DND-41 (cell line): ENCODE results near the gene INPP5A.

Experiments
- ATAC-seq: fragments of 200-7000 bp; cut with Tn5 transposase; 3 replicates; pipeline ENCODE4 v1.9.1; 2021; ENCODE audit warnings: low read depth; ENCODE audit not compliant: insufficient read depth
- DNase-seq: peaks from one replicate; pipeline ENCODE4 v3.0.0-alpha.2; 2020
- H2AFZ ChIP-seq: 2 replicates; pipeline ENCODE4 v1.6.0; 2012; ENCODE audit warnings: low read depth, low read length
- H3K27ac ChIP-seq: 2 replicates; pipeline ENCODE4 v1.5.1; 2012; ENCODE audit warnings: low read length, inconsistent platforms
- H3K27me3 ChIP-seq: fragments of 200-600 bp; sonication (generic); 2 replicates; pipeline ENCODE4 v1.6.0; 2012; ENCODE audit warnings: low read length, mild to moderate bottlenecking, inconsistent platforms; ENCODE audit not compliant: insufficient read depth, poor library complexity
- H3K36me3 ChIP-seq: 2 replicates; pipeline ENCODE4 v1.5.1; 2012; ENCODE audit warnings: low read length, inconsistent platforms; ENCODE audit not compliant: insufficient read depth
- H3K4me1 ChIP-seq: 2 replicates; pipeline ENCODE4 v1.5.1; 2012; ENCODE audit warnings: mild to moderate bottlenecking, low read length; ENCODE audit not compliant: insufficient read depth
- H3K4me2 ChIP-seq: 2 replicates; pipeline ENCODE4 v1.6.0; 2012; ENCODE audit warnings: mild to moderate bottlenecking, moderate library complexity, low read length, inconsistent platforms; ENCODE audit not compliant: insufficient read depth
- H3K4me3 ChIP-seq, 2 experiments: fragments of 200-600 bp in 1 of 2; shearing (Covaris generic) in 1 of 2; 2 replicates each; pipeline ENCODE4 v1.5.1; 2012 to 2016; ENCODE audit warnings: inconsistent platforms in 2 of 2, low read length in 2 of 2, mild to moderate bottlenecking in 2 of 2, low read depth in 1 of 2, moderate library complexity in 1 of 2
- H3K79me2 ChIP-seq: 2 replicates; pipeline ENCODE4 v1.6.0; 2012; ENCODE audit warnings: low read length, inconsistent platforms; ENCODE audit not compliant: insufficient read depth
- H3K9ac ChIP-seq: 2 replicates; pipeline ENCODE4 v1.6.0; 2012; ENCODE audit warnings: low read depth, mild to moderate bottlenecking, inconsistent platforms, low read length, moderate library complexity
- H3K9me3 ChIP-seq: 2 replicates; pipeline ENCODE4 v1.5.1; 2012; ENCODE audit warnings: low read length, moderate library complexity, mild to moderate bottlenecking, inconsistent platforms; ENCODE audit not compliant: insufficient read depth, severe bottlenecking
- H4K20me1 ChIP-seq: 2 replicates; pipeline ENCODE4 v1.6.0; 2012; ENCODE audit warnings: low read length; ENCODE audit not compliant: insufficient read depth
- EZH2 ChIP-seq: IDR thresholded peaks from 3 replicates; pipeline ENCODE4 v1.6.1; 2012; ENCODE audit warnings: borderline replicate concordance, low read depth, mild to moderate bottlenecking, moderate library complexity, low read length, inconsistent platforms; ENCODE audit not compliant: severe bottlenecking
- TF ChIP-seq, protein P1 (sequence below): IDR thresholded peaks from 2 replicates; pipeline ENCODE4 v1.5.1; 2012; ENCODE audit warnings: borderline replicate concordance, low read length, moderate library complexity, mild to moderate bottlenecking; ENCODE audit not compliant: poor library complexity, severe bottlenecking; ENCODE audit errors: extremely low read depth

The INPP5A gene

DNA sequence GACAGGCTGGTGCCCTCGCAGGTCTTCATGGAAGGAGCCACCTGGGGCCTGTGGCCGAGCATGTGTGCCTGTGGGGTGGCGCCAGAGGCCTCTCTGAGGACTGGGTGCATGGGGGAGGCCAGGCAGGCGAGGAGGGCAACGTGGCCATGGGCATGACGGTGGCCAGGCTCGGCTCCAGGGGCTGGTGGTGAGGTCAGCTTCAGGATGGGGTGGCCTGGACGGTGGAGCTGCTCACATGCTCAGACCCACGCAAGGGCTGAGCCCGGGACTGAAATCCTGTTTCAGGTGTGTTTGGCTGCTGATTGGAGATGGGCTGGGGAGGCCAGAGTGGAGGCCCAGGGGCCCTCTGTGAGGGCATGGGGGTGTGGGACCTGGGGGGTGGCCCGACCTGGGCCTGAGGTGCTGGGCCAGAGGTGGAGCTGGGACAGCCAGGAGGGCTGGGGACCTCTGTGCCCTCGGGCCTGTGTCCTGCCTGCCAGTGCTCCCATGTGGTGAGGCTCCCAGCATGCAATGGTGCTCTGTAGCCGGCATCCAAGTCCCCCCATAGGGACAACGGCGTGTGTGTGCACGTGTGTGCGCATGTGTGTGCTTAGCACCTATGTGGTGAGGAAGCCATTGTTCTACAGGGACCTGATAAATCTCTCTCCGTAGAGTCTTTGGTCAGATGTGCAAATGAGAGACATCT lies 71.1 kb downstream of the INPP5A start:
- Histone ChIP-seq H3K27me3 (no peaks in the 10 kb centered on the region), H3K36me3 (no peaks in the 10 kb centered on the region), H3K4me1 (no peaks in the 10 kb centered on the region), H3K4me3 (no peak overlapping the region), H3K79me2 (peaks cover 52% of the 10 kb centered on the region), H3K27ac (no peak overlapping the region), H2AFZ (no peak overlapping the region), H4K20me1 (peaks cover 89% of the 10 kb centered on the region), H3K4me2 (no peak overlapping the region), H3K9me3 (no peaks in the 10 kb centered on the region), H3K9ac (no peak overlapping the region)
- no peak for ATAC-seq
- TF ChIP-seq, protein P1, sequence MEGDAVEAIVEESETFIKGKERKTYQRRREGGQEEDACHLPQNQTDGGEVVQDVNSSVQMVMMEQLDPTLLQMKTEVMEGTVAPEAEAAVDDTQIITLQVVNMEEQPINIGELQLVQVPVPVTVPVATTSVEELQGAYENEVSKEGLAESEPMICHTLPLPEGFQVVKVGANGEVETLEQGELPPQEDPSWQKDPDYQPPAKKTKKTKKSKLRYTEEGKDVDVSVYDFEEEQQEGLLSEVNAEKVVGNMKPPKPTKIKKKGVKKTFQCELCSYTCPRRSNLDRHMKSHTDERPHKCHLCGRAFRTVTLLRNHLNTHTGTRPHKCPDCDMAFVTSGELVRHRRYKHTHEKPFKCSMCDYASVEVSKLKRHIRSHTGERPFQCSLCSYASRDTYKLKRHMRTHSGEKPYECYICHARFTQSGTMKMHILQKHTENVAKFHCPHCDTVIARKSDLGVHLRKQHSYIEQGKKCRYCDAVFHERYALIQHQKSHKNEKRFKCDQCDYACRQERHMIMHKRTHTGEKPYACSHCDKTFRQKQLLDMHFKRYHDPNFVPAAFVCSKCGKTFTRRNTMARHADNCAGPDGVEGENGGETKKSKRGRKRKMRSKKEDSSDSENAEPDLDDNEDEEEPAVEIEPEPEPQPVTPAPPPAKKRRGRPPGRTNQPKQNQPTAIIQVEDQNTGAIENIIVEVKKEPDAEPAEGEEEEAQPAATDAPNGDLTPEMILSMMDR: no peak
- no peak for DNase-seq

DNA sequence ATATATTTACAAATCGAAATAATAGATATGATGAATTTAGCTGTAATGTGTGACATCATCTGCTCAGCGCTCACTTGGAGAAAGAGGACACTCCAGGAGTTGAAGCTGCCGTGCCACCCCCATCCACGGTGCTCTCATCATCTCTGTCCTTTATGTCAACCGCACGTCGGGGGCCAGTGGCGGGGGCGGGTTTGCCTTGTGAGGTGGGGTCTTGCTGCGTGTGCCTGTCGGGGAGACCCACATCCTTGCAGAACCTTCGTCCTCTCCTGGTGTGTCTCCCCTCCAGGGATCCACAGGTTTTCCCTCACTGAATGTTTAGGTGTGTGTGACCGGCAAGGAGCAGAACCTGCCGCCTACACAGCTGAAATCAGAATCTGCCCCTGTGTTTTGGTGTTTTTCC lies 71.6 kb downstream of the INPP5A start:
- TF ChIP-seq EZH2: no peak
- TF ChIP-seq, protein P1: no peak
- no peak for DNase-seq
- Histone ChIP-seq H3K27me3 (no peaks in the 10 kb centered on the region), H3K36me3 (no peaks in the 10 kb centered on the region), H3K79me2 (peaks cover 47% of the 10 kb centered on the region), H3K4me2 (no peak overlapping the region), H3K9me3 (no peaks in the 10 kb centered on the region), H4K20me1 (peaks cover 83% of the 10 kb centered on the region), H2AFZ (no peak overlapping the region), H3K4me3 (no peak overlapping the region), H3K4me1 (no peaks in the 10 kb centered on the region), H3K27ac (no peak overlapping the region), H3K9ac (no peak overlapping the region)
- ATAC-seq: no peak

DNA sequence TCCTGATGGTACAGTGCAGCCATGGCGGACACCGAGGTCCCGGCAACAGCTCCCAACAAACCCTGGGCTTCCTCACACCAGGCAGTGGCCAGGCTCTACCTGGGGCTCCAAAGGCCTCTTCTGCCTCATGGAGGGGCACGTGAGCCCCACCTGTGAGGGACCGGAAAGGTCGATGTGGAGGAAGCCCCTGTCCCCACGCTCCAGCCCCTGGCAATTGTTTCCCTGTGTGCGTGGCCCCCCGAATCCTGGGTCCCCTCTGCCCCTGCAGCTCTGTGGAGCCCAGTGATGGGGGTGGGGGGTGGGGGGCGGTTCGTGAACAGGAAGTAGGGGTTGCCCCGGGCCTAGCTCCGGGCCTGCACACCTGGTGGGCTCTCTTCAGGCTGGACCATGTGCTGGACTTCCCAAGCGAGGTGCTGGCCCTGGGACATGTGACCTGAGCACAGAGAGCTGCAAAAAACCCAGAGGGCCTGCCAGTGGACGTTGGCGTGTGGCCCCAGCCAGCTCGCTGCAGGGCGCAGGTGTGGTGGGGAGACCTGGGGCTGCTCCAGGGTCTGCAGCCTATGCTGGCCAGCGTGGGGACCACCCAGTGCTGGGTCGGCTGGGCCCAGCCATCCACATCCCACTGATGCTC lies 72.6 kb downstream of the INPP5A start:
- peaks cover 8% of the 10 kb centered on the region for H3K36me3 ChIP-seq
- no peaks in the 10 kb centered on the region for H3K4me1 ChIP-seq
- no peak for TF ChIP-seq EZH2
- TF ChIP-seq, protein P1: no peak
- H3K9ac ChIP-seq: no peak overlapping the region
- H3K4me2 ChIP-seq: no peak overlapping the region
- no peak for ATAC-seq
- DNase-seq: no peak
- no peak overlapping the region for H3K27ac ChIP-seq
- peaks cover 40% of the 10 kb centered on the region for H3K79me2 ChIP-seq
- H4K20me1 ChIP-seq: peaks cover 84% of the 10 kb centered on the region
- no peak overlapping the region for H3K4me3 ChIP-seq
- no peaks in the 10 kb centered on the region for H3K9me3 ChIP-seq
- H2AFZ ChIP-seq: no peak overlapping the region
- no peaks in the 10 kb centered on the region for H3K27me3 ChIP-seq
